IMR-90 (cell line): ENCODE results near the gene TAF1B.

Experiments used
- CHD1 ChIP-seq: IDR thresholded peaks from 2 replicates; pipeline ENCODE4 v1.6.1; 2012; ENCODE audit warnings: low read depth, low read length, improper control_type of control experiment
- CTCF ChIP-seq: conservative IDR thresholded peaks from 2 replicates; pipeline ENCODE4 v1.5.1; 2012; ENCODE audit warnings: mild to moderate bottlenecking, low read depth, low read length, improper control_type of control experiment
- MXI1 ChIP-seq: IDR thresholded peaks from 2 replicates; pipeline ENCODE4 v1.6.1; 2012; ENCODE audit warnings: low read depth, mild to moderate bottlenecking, low read length, moderate library complexity, borderline replicate concordance
- POLR2A ChIP-seq: IDR thresholded peaks from 2 replicates; pipeline ENCODE4 v1.6.1; 2012; ENCODE audit warnings: mild to moderate bottlenecking, low read depth, low read length
- RAD21 ChIP-seq: IDR thresholded peaks from 2 replicates; pipeline ENCODE4 v1.6.1; 2012; ENCODE audit warnings: low read length, improper control_type of control experiment
- RCOR1 ChIP-seq: IDR thresholded peaks from 2 replicates; pipeline ENCODE4 v1.6.1; 2012; ENCODE audit warnings: mild to moderate bottlenecking, low read length, improper control_type of control experiment; ENCODE audit not compliant: insufficient replicate concordance
- RFX5 ChIP-seq: IDR thresholded peaks from 2 replicates; pipeline ENCODE4 v1.8.0; 2012; ENCODE audit warnings: low read depth, mild to moderate bottlenecking, low read length, moderate library complexity
- SMC3 ChIP-seq: fragments of 150-350 bp; IDR thresholded peaks from 2 replicates; pipeline ENCODE4 v1.6.1; 2016; ENCODE audit warnings: low read depth, mild to moderate bottlenecking, antibody characterized with exemption, low read length, moderate library complexity
- USF2 ChIP-seq: fragments of 150-350 bp; IDR thresholded peaks from 2 replicates; pipeline ENCODE4 v1.6.1; 2017; ENCODE audit warnings: mild to moderate bottlenecking, antibody characterized with exemption, low read length, low read depth
- TF ChIP-seq, protein P1 (sequence below): fragments of 150-350 bp; IDR thresholded peaks from 2 replicates; pipeline ENCODE4 v1.6.1; 2016; ENCODE audit warnings: low read depth, mild to moderate bottlenecking, low read length, moderate library complexity, borderline replicate concordance

- no peak for TF ChIP-seq CTCF
- no peak for TF ChIP-seq RAD21
- TF ChIP-seq POLR2A = no peak
- no peak for TF ChIP-seq USF2
- TF ChIP-seq, protein P1, sequence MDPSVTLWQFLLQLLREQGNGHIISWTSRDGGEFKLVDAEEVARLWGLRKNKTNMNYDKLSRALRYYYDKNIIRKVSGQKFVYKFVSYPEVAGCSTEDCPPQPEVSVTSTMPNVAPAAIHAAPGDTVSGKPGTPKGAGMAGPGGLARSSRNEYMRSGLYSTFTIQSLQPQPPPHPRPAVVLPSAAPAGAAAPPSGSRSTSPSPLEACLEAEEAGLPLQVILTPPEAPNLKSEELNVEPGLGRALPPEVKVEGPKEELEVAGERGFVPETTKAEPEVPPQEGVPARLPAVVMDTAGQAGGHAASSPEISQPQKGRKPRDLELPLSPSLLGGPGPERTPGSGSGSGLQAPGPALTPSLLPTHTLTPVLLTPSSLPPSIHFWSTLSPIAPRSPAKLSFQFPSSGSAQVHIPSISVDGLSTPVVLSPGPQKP = no peak
- no peak for TF ChIP-seq RFX5
- no peak for TF ChIP-seq MXI1
- no peak for TF ChIP-seq RCOR1
- no peak for TF ChIP-seq CHD1
- no peak for TF ChIP-seq SMC3
These were observed 98.7 kb downstream of the TAF1B start for GRCh38 chr2:9941996-9942390.
